Measurements from ENCODE around the gene OSBPL10.

DNA sequence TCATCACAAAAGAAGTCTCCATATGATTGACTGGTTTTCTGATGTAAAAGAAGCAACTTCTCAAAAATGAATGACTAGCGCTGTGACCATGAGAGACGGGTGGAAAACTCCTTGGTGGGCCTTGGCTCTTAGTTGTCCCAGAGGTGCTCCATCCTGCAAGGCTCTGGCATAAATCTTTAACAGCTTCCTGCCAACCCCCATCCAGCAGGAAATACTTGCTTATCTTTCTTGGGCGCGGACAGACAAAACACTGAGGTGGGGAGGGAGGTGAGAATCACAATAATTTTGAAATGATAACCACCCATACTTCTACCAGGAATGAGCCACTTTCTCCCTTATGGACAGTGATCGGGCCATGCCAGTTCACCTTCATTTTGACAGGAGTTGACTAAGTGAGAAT lies 319.8 kb downstream of the OSBPL10 start:
- TF ChIP-seq, protein P1, sequence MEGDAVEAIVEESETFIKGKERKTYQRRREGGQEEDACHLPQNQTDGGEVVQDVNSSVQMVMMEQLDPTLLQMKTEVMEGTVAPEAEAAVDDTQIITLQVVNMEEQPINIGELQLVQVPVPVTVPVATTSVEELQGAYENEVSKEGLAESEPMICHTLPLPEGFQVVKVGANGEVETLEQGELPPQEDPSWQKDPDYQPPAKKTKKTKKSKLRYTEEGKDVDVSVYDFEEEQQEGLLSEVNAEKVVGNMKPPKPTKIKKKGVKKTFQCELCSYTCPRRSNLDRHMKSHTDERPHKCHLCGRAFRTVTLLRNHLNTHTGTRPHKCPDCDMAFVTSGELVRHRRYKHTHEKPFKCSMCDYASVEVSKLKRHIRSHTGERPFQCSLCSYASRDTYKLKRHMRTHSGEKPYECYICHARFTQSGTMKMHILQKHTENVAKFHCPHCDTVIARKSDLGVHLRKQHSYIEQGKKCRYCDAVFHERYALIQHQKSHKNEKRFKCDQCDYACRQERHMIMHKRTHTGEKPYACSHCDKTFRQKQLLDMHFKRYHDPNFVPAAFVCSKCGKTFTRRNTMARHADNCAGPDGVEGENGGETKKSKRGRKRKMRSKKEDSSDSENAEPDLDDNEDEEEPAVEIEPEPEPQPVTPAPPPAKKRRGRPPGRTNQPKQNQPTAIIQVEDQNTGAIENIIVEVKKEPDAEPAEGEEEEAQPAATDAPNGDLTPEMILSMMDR (conservative IDR thresholded peaks at IDR 0.05; ENCODE audit: low read depth, low read length), result no peak
- TF ChIP-seq RFX5 (IDR thresholded peaks at IDR 0.05; ENCODE audit: low read depth, low read length) (no peak), POLR2A (IDR thresholded peaks at IDR 0.05; ENCODE audit: low read depth, low read length) (no peak), CEBPB (IDR thresholded peaks at IDR 0.05; ENCODE audit: low read depth, low read length) (no peak), MXI1 (IDR thresholded peaks at IDR 0.05; ENCODE audit: borderline replicate concordance, low read depth, low read length) (no peak), RCOR1 (IDR thresholded peaks at IDR 0.05; ENCODE audit: insufficient replicate concordance, low read length) (no peak), BHLHE40 (IDR thresholded peaks at IDR 0.05; ENCODE audit: low read depth, low read length) (no peak), MAFK (IDR thresholded peaks at IDR 0.05; ENCODE audit: low read depth, low read length) (no peak), CHD1 (IDR thresholded peaks at IDR 0.05; ENCODE audit: low read depth, low read length) (no peak)
- TF ChIP-seq, protein P2, sequence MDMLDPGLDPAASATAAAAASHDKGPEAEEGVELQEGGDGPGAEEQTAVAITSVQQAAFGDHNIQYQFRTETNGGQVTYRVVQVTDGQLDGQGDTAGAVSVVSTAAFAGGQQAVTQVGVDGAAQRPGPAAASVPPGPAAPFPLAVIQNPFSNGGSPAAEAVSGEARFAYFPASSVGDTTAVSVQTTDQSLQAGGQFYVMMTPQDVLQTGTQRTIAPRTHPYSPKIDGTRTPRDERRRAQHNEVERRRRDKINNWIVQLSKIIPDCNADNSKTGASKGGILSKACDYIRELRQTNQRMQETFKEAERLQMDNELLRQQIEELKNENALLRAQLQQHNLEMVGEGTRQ (IDR thresholded peaks at IDR 0.05; ENCODE audit: low read depth, low read length), result no peak
